ENCODE data around the gene CPT1B.
"Not testable (repeated sequence)": the region's sequence is repeated elsewhere in the genome, so short reads cannot be mapped to it uniquely, and the experiment has no call there.

Gene CPT1B

GRCh38 chr22:50526108-50526833 lies 52.0 kb downstream of the CPT1B start:
- peak; percentile 78 for DNase-seq

DNA sequence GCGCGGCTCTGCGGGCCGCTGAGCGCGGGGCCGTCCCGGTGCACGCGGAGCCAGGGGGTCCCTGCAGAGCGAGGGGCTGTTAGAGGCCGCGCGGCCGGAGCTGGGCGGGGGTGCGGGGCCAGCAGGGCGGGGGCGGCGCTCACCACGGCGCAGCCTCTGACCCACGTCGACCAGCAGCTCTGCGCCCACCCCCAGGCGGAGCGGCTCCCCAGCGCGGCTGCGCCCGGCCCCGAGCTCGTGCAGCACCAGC lies 52.4 kb downstream of the CPT1B start:
- no peak for DNase-seq

- peak; percentile 93 for DNase-seq
Measured at GRCh38 chr22:50525104-50525857, 52.9 kb downstream of the CPT1B start, which contains the start of gene SCO2. Gene SCO2 (minus strand): TSS chr22:50525598. CDS start chr22:50524411, 1,187 bp downstream.

DNA sequence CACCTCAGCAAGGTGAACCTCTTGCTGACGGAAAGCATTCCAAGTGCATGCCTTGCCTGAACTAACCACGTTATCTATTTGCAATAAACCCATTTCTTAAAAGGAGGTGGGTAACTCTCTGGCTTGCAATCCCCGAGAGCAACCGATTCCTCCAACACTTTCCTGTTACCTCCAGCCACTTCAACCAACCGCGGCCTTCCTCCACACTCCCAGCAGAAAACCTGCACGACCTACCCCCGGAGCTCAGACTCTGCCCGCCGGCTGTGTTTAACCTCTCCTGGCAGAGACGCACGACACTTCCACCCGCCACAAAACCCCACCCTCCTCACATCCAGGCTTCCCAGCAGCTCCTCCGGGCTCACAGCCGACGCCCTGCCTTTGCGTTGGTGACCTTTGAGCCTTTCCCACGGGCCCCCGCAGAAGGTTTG lies 53.5 kb downstream of the CPT1B start:
- no peak for DNase-seq

DNA sequence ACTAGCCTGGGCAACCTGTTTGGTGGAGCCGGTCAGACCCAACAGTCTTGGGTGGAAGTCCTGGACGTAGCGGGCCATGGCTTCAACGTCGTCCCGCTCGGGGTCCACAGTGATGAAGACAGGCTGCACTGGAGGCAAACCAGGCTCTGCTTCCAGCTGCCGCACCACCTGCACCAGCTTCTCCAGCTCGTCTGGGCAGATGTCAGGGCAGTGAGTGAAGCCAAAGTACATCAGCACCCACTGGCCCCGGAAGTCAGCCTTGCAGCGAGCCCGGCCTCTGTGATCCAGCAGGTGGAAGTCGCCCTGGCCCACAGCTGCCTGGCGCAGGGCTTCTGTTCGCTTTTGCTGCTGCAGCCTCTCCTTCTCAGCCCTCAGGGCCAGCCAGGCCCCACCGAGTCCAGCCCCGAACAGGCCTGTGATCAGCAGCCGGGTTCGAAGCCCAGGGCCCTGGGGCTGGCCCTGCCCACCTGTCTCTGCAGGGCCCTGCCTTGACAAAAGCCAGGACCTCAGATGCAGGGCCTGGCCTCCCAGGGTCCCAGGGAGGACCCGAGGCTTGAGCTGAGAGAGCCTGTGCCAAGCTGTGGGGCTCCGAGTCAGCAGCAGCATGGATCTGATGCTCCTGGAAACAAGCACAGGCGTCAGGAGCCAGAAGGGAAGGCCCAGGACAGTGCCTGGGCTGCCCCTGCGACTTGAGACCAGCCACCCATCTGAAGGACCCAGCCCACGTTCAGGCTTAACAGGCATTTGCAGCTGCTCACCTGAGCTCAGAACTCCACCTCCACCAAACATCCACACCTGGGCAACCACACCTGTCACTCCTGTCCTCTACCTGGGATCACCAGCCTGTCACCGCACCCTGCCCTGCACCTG lies 54.2 kb downstream of the CPT1B start:
- DNase-seq, result no peak

GRCh38 chr22:50523458-50523805 lies 54.8 kb downstream of the CPT1B start:
- DNase-seq, result no peak

DNA sequence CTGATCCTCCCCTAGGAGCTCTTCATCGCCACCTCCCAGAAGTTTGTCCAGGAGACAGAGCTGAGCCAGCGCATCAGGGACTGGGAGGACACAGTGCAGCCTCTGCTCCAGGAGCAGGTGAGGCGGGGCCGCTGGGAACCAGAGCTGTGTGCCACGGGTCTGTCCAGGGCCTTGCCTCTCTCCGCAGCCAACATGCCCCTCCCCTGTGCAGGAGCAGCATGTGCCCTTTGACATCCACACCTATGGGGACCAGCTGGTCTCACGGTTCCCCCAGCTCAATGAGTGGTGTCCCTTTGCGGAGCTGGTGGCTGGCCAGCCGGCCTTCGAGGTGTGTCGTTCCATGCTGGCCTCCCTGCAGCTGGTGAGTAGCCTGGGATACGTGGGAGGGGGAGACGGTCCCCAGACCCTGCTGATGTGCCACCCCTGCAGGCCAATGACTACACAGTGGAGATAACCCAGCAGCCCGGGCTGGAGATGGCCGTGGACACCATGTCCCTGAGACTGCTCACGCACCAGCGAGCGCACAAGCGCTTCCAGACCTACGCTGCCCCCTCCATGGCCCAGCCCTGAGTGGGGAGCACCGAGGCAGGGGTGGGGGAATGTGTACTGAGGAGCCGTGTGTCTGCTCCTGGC lies 55.3 kb downstream of the CPT1B start:
- no peak for DNase-seq

DNA sequence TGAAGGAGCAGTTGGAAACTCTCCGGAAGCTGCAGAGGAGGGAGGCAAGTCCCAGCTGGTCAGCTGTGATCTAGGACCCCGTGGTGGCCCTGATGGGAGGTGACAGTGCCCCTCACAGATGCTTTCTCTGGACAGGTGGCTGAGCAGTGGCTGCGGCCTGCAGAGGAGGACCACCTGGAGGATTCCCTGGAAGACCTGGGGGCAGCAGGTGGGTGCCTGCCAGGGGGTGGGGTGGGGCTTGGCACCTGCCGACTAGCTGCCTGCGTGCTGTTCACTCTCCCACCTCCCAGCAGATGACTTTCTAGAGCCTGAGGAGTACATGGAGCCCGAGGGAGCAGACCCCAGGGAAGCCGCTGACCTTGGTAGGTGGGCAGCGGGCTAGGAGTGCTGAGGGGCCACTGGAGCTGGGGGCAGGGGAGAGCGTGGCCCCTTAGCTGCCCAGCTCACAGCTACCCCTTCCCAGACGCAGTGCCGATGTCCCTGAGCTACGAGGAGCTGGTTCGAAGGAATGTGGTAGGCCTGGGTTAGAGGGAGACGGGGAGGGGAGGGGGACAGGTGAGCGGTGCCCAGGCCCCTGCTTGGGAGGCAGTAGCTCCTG lies 55.9 kb downstream of the CPT1B start:
- DNase-seq, result no peak

GRCh38 chr22:50521710-50522109 lies 56.5 kb downstream of the CPT1B start:
- no peak for DNase-seq

DNA sequence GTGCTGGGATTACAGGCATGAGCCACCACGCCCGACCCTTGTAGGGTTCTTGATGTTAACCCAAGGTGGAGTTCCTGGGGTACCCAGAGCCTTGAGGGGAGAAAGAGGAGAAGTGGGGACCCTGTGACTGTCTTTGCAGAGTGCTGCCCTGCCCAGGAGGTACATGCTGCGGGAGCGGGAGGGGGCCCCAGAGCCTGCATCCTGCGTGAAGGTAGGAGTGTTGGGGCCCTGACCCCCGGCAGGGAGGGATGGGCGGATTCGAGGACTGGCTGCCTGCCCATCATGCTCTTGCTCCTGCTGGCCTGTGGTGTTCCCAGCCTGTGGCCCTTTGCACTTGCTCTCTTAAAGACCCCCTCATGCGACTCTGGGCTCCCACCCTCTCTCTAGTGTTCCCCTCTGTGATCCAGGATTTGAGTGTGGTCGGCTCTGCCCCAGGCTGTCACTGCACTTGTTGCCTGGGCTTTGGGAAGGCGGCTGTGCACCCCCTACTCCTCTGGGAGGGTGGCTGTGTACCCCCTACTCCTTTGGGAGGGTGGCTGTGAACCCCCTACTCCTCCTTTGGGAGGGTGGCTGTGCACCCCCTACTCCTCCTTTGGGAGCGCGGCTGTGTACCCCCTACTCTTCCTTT lies 57.3 kb downstream of the CPT1B start:
- no peak for DNase-seq

DNA sequence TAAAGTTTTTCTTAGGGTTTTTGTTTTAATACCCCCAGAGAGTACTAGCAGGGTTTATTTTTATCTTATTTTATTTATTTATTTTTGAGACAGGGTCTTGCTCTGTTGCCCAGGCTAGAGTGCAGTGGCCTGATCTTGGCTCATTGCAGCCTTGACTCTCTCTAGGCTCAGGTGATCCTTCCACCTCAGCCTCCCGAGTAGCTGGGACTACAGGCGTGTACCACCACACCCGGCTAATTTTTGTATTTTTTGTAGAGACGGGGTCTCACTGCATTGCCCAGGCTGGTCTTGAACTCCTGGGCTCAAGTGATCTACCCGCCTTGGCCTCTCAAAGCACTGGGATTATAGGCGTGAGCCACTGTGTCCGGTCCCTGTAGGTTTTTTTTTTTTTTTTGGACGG lies 58.0 kb downstream of the CPT1B start:
- DNase-seq, result not testable (repeated sequence)

GRCh38 chr22:50519151-50519550 lies 59.1 kb downstream of the CPT1B start:
- no peak for DNase-seq
